HCT116 (cell line): ENCODE results near the gene SLC16A7. TPM values are rescaled to one million over a fixed set of nuclear protein-coding genes. Genes with fewer than 3 reads are reported as not detected.

Experiments
- ATAC-seq: fragments of 200-7000 bp; cut with Tn5 transposase; 2 replicates; pipeline ENCODE4 v1.9.1; 2020; ENCODE audit warnings: mild to moderate bottlenecking, moderate library complexity
- BruUV-seq: library from RNA; stranded (reverse); fragments of 400-500 nt; replicated peaks from 2 replicates; lab custom pipeline; 2021; lab: Mats Ljungman, UMichigan
- CTCF ChIA-PET: fragments of 300-600 bp; sonication (Branson Sonifier 250); formaldehyde crosslinking; loops from one replicate; lab custom pipeline; 2021; ENCODE audit warnings: antibody characterized with exemption; lab: Charles Lee
- POLR2A ChIA-PET: fragments of 300-600, 350-600 bp; sonication (Branson Sonifier 250); formaldehyde crosslinking; loops from one replicate; lab custom pipeline; 2021; ENCODE audit warnings: antibody characterized with exemption; lab: Charles Lee
- RAD21 ChIA-PET, 2 experiments: fragments of 300-600 bp; sonication (Branson Sonifier 250); formaldehyde crosslinking; loops; one replicate each; lab custom pipeline; 2023; ENCODE audit warnings: low total read pairs in 2 of 2; ENCODE audit not compliant: uncharacterized antibody in 2 of 2, unreplicated experiment in 2 of 2, low non-redundant PET in 1 of 2; lab: Charles Lee
- DNase-seq: peaks from one replicate; pipeline ENCODE4 v3.0.0-alpha.2; 2010; ENCODE audit warnings: low read depth, low spot score
- H2AFZ ChIP-seq: fragments of 200-600 bp; shearing (Covaris generic), sonication (generic); 2 replicates; pipeline ENCODE4 v1.6.1; 2017; ENCODE audit warnings: low read depth, mixed run types, mixed read lengths, antibody characterized with exemption, low read length; ENCODE audit not compliant: poor library complexity, severe bottlenecking
- H3K27ac ChIP-seq: 2 replicates; pipeline ENCODE4 v1.5.1; 2012; ENCODE audit warnings: low read depth, low read length
- H3K27me3 ChIP-seq: fragments of 200-600 bp; sonication (generic); 2 replicates; pipeline ENCODE4 v1.6.1; 2016; ENCODE audit warnings: mixed run types, low read length, mixed read lengths; ENCODE audit not compliant: insufficient read depth
- H3K36me3 ChIP-seq, 2 experiments: fragments of 200-500 bp in 1 of 2; fragments of 200-600 bp in 1 of 2; sonication (Bioruptor generic) in 1 of 2; sonication (generic) in 1 of 2; 2 replicates each; pipeline versions ENCODE4 v1.5.1 to v1.6.1; 2014 to 2016; ENCODE audit warnings: low read length in 2 of 2, inconsistent platforms in 1 of 2, mixed read lengths in 1 of 2, mixed run types in 1 of 2; ENCODE audit not compliant: insufficient read depth in 2 of 2, control insufficient read depth in 1 of 2
- H3K4me1 ChIP-seq, 2 experiments: fragments of 200-600 bp in 1 of 2; sonication (generic) in 1 of 2; 2 replicates each; pipeline versions ENCODE4 v1.5.1 to v1.6.1; 2012 to 2017; ENCODE audit warnings: low read length in 2 of 2, inconsistent platforms in 1 of 2, mild to moderate bottlenecking in 1 of 2, mixed read lengths in 1 of 2, mixed run types in 1 of 2, moderate library complexity in 1 of 2; ENCODE audit not compliant: insufficient read depth in 2 of 2, control insufficient read depth in 1 of 2
- H3K4me2 ChIP-seq: fragments of 200-600 bp; sonication (generic); 2 replicates; pipeline ENCODE4 v1.6.1; 2017; ENCODE audit warnings: mixed run types, low read length, mixed read lengths
- H3K4me3 ChIP-seq, 2 experiments: fragments of 200-600 bp in 1 of 2; sonication (generic) in 1 of 2; replicated peaks in 1 of 2; 2 replicates each; pipeline ENCODE4 v1.5.1; 2011 to 2016; ENCODE audit warnings: low read length in 2 of 2, control low read depth in 1 of 2, low read depth in 1 of 2, mild to moderate bottlenecking in 1 of 2, mixed read lengths in 1 of 2, mixed run types in 1 of 2
- H3K79me2 ChIP-seq: fragments of 200-600 bp; sonication (generic); 2 replicates; pipeline ENCODE4 v1.6.1; 2017; ENCODE audit warnings: mild to moderate bottlenecking, mixed run types, low read length, moderate library complexity, mixed read lengths; ENCODE audit not compliant: insufficient read depth
- H3K9ac ChIP-seq: fragments of 200-600 bp; sonication (generic); 2 replicates; pipeline ENCODE4 v1.6.1; 2016; ENCODE audit warnings: low read length, mixed read lengths
- H3K9me2 ChIP-seq: fragments of 200-600 bp; sonication (generic), shearing (Covaris generic); 2 replicates; pipeline ENCODE4 v1.6.1; 2017; ENCODE audit warnings: mixed run types, mild to moderate bottlenecking, moderate library complexity; ENCODE audit not compliant: insufficient read depth
- H3K9me3 ChIP-seq, 2 experiments: fragments of 200-500 bp in 1 of 2; fragments of 200-600 bp in 1 of 2; sonication (Bioruptor generic) in 1 of 2; sonication (generic) in 1 of 2; 2 replicates each; pipeline ENCODE4 v1.6.1; 2014 to 2017; ENCODE audit warnings: low read length in 2 of 2, mixed read lengths in 2 of 2, inconsistent platforms in 1 of 2, low read depth in 1 of 2, mild to moderate bottlenecking in 1 of 2, mixed run types in 1 of 2, moderate library complexity in 1 of 2; ENCODE audit not compliant: control insufficient read depth in 1 of 2, insufficient read depth in 1 of 2
- H4K20me1 ChIP-seq: fragments of 200-600 bp; sonication (generic), shearing (Covaris generic); 2 replicates; pipeline ENCODE4 v1.6.1; 2017; ENCODE audit warnings: mixed run types, mild to moderate bottlenecking, moderate library complexity; ENCODE audit not compliant: insufficient read depth
- CEBPB ChIP-seq: IDR thresholded peaks from 2 replicates; pipeline ENCODE4 v1.6.1; 2012; ENCODE audit warnings: low read depth
- CTCF ChIP-seq, 3 experiments: fragments of 200-600 bp in 1 of 3; sonication (generic) in 1 of 3; IDR thresholded peaks in 2 of 3; conservative IDR thresholded peaks in 1 of 3; 2 replicates each; pipeline ENCODE4 v1.5.1; 2012 to 2017; ENCODE audit warnings: low read depth in 2 of 3, low read length in 2 of 3, antibody characterized with exemption in 1 of 3, borderline replicate concordance in 1 of 3, control low read depth in 1 of 3, mild to moderate bottlenecking in 1 of 3, mixed read lengths in 1 of 3, mixed run types in 1 of 3, moderate library complexity in 1 of 3; ENCODE audit not compliant: insufficient read depth in 1 of 3
- ELF1 ChIP-seq: IDR thresholded peaks from 2 replicates; pipeline ENCODE4 v1.6.1; 2012; ENCODE audit warnings: low read depth, borderline replicate concordance
- EZH2 ChIP-seq: fragments of 200-600 bp; sonication (generic); IDR thresholded peaks from 2 replicates; pipeline ENCODE4 v1.6.1; 2017; ENCODE audit warnings: antibody characterized with exemption, mixed run types
- EZH2phosphoT487 ChIP-seq: fragments of 200-600 bp; IDR thresholded peaks from 2 replicates; pipeline ENCODE4 v1.6.1; 2018; ENCODE audit warnings: antibody characterized with exemption, borderline replicate concordance
- FOSL1 ChIP-seq: IDR thresholded peaks from 2 replicates; pipeline ENCODE4 v1.6.1; 2012; ENCODE audit warnings: low read depth
- POLR2A ChIP-seq: IDR thresholded peaks from 2 replicates; pipeline ENCODE4 v1.7.0; 2011; ENCODE audit warnings: borderline replicate concordance; ENCODE audit not compliant: insufficient read depth, insufficient read length; ENCODE audit errors: extremely low read depth
- SIN3A ChIP-seq: IDR thresholded peaks from 2 replicates; pipeline ENCODE4 v1.6.1; 2012; ENCODE audit warnings: low read depth
- SP1 ChIP-seq: IDR thresholded peaks from 2 replicates; pipeline ENCODE4 v1.6.1; 2012; ENCODE audit warnings: low read depth
- SRF ChIP-seq: IDR thresholded peaks from 2 replicates; pipeline ENCODE4 v1.6.1; 2012; ENCODE audit warnings: low read depth
- TCF7L2 ChIP-seq: IDR thresholded peaks from 2 replicates; pipeline ENCODE4 v1.7.0; 2011; ENCODE audit warnings: borderline replicate concordance, inconsistent platforms; ENCODE audit not compliant: insufficient read depth, insufficient read length; ENCODE audit errors: extremely low read depth
- YY1 ChIP-seq: IDR thresholded peaks from 2 replicates; pipeline ENCODE4 v1.6.1; 2011; ENCODE audit warnings: low read length, low read depth, moderate library complexity, mild to moderate bottlenecking; ENCODE audit not compliant: insufficient replicate concordance; ENCODE audit errors: extremely low read depth
- ZFX ChIP-seq: fragments of 450-650 bp; IDR thresholded peaks from 2 replicates; pipeline ENCODE4 v1.6.1; 2017
- intact Hi-C: fragments of 100-400 bp; cut with micrococcal nuclease; formaldehyde crosslinking; loops from 2 replicates; pipeline ENCODE4 v1.10.0; 2022
- total RNA-seq: library from RNA; stranded (reverse); gene quantifications from one replicate; pipeline ENCODE4 v1.2.1, GENCODE V29; 2021; ENCODE audit not compliant: unreplicated experiment
- TF ChIP-seq, protein P1 (sequence below): IDR thresholded peaks from 2 replicates; pipeline ENCODE4 v1.6.1; 2012; ENCODE audit warnings: low read depth
- TF ChIP-seq, protein P2 (sequence below): IDR thresholded peaks from 2 replicates; pipeline ENCODE4 v1.6.1; 2011; ENCODE audit warnings: mild to moderate bottlenecking, low read length, moderate library complexity; ENCODE audit not compliant: insufficient replicate concordance; ENCODE audit errors: extremely low read depth

Gene SLC16A7
- total RNA-seq, 1 experiment from 2014 or later, result 10.0 TPM

DNA sequence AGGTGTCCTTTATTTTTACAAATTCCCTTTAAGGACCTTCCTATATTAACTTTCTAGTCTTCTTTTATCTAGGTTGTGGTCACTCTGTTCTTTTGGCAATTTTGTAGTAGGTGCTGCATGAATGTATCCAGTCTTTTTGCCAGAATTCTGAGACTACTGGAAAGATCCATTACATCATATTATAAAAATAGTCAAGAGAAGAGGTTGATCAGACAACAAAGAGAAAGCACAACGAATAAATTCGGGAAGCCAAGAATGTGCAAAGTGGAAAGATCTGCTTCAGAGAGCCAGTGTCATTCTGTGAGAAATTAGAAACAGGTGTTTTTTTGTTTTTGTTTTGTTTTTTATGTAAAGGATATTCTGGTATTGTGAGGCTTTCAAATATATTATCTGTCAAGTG is 15.8 kb upstream of the SLC16A7 start:
- no peak overlapping the region for H3K9ac ChIP-seq
- H3K27ac ChIP-seq, result no peak overlapping the region
- CTCF ChIA-PET, result no interaction called here
- H3K4me2 ChIP-seq, result no peak overlapping the region
- no peak overlapping the region for H3K4me3 ChIP-seq
- no peaks in the 10 kb centered on the region for H3K4me1 ChIP-seq
- POLR2A ChIA-PET, result no interaction called here
- H3K9me3 ChIP-seq, result no peaks in the 10 kb centered on the region
- DNase-seq (no peak), ATAC-seq (no peak)
- H3K27me3 ChIP-seq, result no peaks in the 10 kb centered on the region
- TF ChIP-seq, protein P1, sequence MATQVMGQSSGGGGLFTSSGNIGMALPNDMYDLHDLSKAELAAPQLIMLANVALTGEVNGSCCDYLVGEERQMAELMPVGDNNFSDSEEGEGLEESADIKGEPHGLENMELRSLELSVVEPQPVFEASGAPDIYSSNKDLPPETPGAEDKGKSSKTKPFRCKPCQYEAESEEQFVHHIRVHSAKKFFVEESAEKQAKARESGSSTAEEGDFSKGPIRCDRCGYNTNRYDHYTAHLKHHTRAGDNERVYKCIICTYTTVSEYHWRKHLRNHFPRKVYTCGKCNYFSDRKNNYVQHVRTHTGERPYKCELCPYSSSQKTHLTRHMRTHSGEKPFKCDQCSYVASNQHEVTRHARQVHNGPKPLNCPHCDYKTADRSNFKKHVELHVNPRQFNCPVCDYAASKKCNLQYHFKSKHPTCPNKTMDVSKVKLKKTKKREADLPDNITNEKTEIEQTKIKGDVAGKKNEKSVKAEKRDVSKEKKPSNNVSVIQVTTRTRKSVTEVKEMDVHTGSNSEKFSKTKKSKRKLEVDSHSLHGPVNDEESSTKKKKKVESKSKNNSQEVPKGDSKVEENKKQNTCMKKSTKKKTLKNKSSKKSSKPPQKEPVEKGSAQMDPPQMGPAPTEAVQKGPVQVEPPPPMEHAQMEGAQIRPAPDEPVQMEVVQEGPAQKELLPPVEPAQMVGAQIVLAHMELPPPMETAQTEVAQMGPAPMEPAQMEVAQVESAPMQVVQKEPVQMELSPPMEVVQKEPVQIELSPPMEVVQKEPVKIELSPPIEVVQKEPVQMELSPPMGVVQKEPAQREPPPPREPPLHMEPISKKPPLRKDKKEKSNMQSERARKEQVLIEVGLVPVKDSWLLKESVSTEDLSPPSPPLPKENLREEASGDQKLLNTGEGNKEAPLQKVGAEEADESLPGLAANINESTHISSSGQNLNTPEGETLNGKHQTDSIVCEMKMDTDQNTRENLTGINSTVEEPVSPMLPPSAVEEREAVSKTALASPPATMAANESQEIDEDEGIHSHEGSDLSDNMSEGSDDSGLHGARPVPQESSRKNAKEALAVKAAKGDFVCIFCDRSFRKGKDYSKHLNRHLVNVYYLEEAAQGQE, result no peak
- TF ChIP-seq SIN3A (no peak), POLR2A (no peak), EZH2phosphoT487 (no peak), YY1 (no peak), TCF7L2 (no peak), ZFX (no peak), ELF1 (no peak), SP1 (no peak), SRF (no peak), CEBPB (no peak), FOSL1 (no peak), EZH2 (no peak), CTCF (IDR thresholded peaks at IDR 0.05 in 2 of 3, conservative IDR thresholded peaks at IDR 0.05 in 1 of 3; ENCODE audit: borderline replicate concordance in 1 of 3, insufficient read depth in 1 of 3, low read depth in 2 of 3, low read length in 2 of 3) (no peak)
- TF ChIP-seq, protein P2, sequence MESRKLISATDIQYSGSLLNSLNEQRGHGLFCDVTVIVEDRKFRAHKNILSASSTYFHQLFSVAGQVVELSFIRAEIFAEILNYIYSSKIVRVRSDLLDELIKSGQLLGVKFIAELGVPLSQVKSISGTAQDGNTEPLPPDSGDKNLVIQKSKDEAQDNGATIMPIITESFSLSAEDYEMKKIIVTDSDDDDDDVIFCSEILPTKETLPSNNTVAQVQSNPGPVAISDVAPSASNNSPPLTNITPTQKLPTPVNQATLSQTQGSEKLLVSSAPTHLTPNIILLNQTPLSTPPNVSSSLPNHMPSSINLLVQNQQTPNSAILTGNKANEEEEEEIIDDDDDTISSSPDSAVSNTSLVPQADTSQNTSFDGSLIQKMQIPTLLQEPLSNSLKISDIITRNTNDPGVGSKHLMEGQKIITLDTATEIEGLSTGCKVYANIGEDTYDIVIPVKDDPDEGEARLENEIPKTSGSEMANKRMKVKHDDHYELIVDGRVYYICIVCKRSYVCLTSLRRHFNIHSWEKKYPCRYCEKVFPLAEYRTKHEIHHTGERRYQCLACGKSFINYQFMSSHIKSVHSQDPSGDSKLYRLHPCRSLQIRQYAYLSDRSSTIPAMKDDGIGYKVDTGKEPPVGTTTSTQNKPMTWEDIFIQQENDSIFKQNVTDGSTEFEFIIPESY, result no peak
- RAD21 ChIA-PET, result no interaction called here
- H3K36me3 ChIP-seq, result no peaks in the 10 kb centered on the region
- no peaks in the 10 kb centered on the region for H4K20me1 ChIP-seq
- H2AFZ ChIP-seq, result no peak overlapping the region
- intact Hi-C loops, result no loop called here
- no peaks in the 10 kb centered on the region for H3K79me2 ChIP-seq
- H3K9me2 ChIP-seq, result no peaks in the 10 kb centered on the region
- no TSS peak for BruUV-seq
